Measurements from ENCODE around the gene DLGAP1.

DLGAP1 gene

DNA sequence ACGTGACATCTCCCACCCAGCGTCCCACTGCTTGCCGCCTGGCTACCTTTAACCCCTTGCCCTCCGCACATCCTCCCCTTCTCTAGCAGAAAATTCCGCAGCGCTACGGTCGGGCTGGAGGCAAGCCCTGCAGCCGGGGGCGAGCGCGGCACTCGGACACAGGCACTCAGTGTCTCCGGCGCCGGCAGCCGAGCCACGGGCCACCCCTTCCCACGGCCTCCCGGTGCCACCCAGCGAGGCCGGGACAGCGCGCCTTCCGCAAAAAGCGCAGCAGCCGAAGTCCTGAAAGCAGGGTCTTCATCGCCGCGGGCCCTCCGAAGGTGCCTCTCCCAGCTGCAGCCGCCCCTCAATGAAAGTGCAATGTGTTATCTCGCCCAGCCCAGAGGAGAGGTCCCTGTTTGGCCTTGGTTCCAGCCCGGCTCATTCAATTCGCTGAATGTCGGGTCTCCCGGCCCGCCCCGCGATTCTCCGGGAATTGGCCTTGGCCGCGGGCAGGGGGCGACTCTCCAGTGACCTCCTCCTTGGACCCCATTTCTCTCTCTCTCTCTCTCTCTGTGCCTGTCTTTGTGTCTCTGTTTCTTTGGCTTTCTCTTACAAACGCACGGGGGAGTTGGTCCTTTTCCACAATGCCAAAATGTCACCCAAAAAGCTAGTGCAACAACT lies 1.1 kb downstream of the DLGAP1 start:
- no peaks in the 10 kb centered on the region for H4K20me1 ChIP-seq (ENCODE audit: insufficient read depth, low read length)
- H3K9me3 ChIP-seq (ENCODE audit: insufficient read depth, low read length): no peaks in the 10 kb centered on the region
- H3K36me3 ChIP-seq (replicated peaks; ENCODE audit: low read depth, low read length): no peaks in the 10 kb centered on the region
- no peaks in the 10 kb centered on the region for H3K27me3 ChIP-seq (ENCODE audit: low read depth, low read length)
- H3K27ac ChIP-seq (ENCODE audit: low read length): no peak overlapping the region
- no peaks in the 10 kb centered on the region for H3K4me1 ChIP-seq (ENCODE audit: low read length)
- TF ChIP-seq EZH2phosphoT487 (IDR thresholded peaks at IDR 0.05; ENCODE audit: low read depth) (no peak), CTCF (IDR thresholded peaks at IDR 0.05; ENCODE audit: low read depth, low read length) (no peak)
- no peak overlapping the region for H3K4me3 ChIP-seq (ENCODE audit: low read length)
- H2AFZ ChIP-seq (ENCODE audit: low read depth, low read length): no peak overlapping the region
- no peak overlapping the region for H3K4me2 ChIP-seq (ENCODE audit: low read length)
- H3K79me2 ChIP-seq (ENCODE audit: low read length): no peaks in the 10 kb centered on the region
- no peak overlapping the region for H3K9ac ChIP-seq (ENCODE audit: low read length)

- no peaks in the 10 kb centered on the region for H3K27me3 ChIP-seq (ENCODE audit: low read depth, low read length)
- no peak for TF ChIP-seq CTCF (IDR thresholded peaks at IDR 0.05; ENCODE audit: low read depth, low read length)
- TF ChIP-seq EZH2phosphoT487 (IDR thresholded peaks at IDR 0.05; ENCODE audit: low read depth): no peak
- no peak overlapping the region for H3K4me2 ChIP-seq (ENCODE audit: low read length)
- H3K9me3 ChIP-seq (ENCODE audit: insufficient read depth, low read length): no peaks in the 10 kb centered on the region
- H3K4me1 ChIP-seq (ENCODE audit: low read length): no peaks in the 10 kb centered on the region
- H4K20me1 ChIP-seq (ENCODE audit: insufficient read depth, low read length): no peaks in the 10 kb centered on the region
- no peak overlapping the region for H3K4me3 ChIP-seq (ENCODE audit: low read length)
- H3K36me3 ChIP-seq (replicated peaks; ENCODE audit: low read depth, low read length): no peaks in the 10 kb centered on the region
- no peak overlapping the region for H3K9ac ChIP-seq (ENCODE audit: low read length)
- no peak overlapping the region for H3K27ac ChIP-seq (ENCODE audit: low read length)
- H3K79me2 ChIP-seq (ENCODE audit: low read length): no peaks in the 10 kb centered on the region
- no peak overlapping the region for H2AFZ ChIP-seq (ENCODE audit: low read depth, low read length)
Measured at GRCh38 chr18:4453567-4453873, 1.6 kb downstream of the DLGAP1 start.

DNA sequence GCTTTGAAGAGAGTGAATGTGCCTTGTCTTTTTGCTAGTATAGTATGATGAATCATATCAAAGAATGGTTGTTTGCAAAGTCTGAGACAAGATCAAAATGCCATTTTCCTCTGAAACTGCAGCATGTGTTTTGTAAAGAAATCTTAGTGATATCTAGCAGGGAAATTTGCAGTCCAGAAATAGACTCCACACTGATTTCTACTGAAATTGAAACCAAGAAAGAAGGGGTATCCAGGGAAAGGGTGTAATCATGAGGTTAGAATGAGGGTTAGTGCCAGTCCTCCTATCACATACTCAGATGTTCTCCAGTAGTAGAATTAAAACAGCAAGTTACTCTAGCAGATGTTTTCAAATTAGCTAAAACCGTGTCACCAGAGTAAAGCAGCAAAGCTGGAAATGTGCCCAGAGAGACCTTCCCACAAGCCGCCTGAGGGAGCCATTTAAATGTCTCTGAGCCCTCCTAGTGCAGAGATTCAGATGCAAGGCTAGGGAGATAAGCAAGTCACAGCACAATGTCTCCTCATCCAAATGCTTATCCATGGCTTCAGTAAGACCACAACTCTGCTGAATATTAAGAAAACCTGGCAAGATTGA lies 4.9 kb downstream of the DLGAP1 start:
- no peak overlapping the region for H3K4me3 ChIP-seq (ENCODE audit: low read length)
- H3K9ac ChIP-seq (ENCODE audit: low read length): no peak overlapping the region
- H3K4me2 ChIP-seq (ENCODE audit: low read length): no peak overlapping the region
- H3K79me2 ChIP-seq (ENCODE audit: low read length): no peaks in the 10 kb centered on the region
- no peaks in the 10 kb centered on the region for H3K36me3 ChIP-seq (replicated peaks; ENCODE audit: low read depth, low read length)
- no peak overlapping the region for H2AFZ ChIP-seq (ENCODE audit: low read depth, low read length)
- no peaks in the 10 kb centered on the region for H3K4me1 ChIP-seq (ENCODE audit: low read length)
- TF ChIP-seq EZH2phosphoT487 (IDR thresholded peaks at IDR 0.05; ENCODE audit: low read depth) (no peak), CTCF (IDR thresholded peaks at IDR 0.05; ENCODE audit: low read depth, low read length) (peak; percentile 17; the same call in 1 of the 2 replicates)
- no peaks in the 10 kb centered on the region for H4K20me1 ChIP-seq (ENCODE audit: insufficient read depth, low read length)
- H3K27me3 ChIP-seq (ENCODE audit: low read depth, low read length): no peaks in the 10 kb centered on the region
- no peaks in the 10 kb centered on the region for H3K9me3 ChIP-seq (ENCODE audit: insufficient read depth, low read length)
- H3K27ac ChIP-seq (ENCODE audit: low read length): no peak overlapping the region

- Histone ChIP-seq H3K9me3 (ENCODE audit: insufficient read depth, low read length) (no peaks in the 10 kb centered on the region), H3K79me2 (ENCODE audit: low read length) (no peaks in the 10 kb centered on the region)
Measured at GRCh38 chr18:4445902-4446301, 9.2 kb downstream of the DLGAP1 start.

More at GRCh38 chr18:4445902-4446301, 9.2 kb downstream of the DLGAP1 start:
- Histone ChIP-seq H2AFZ (ENCODE audit: low read depth, low read length) (no peak overlapping the region), H3K4me2 (ENCODE audit: low read length) (no peak overlapping the region), H3K27me3 (ENCODE audit: low read depth, low read length) (no peaks in the 10 kb centered on the region), H3K4me3 (ENCODE audit: low read length) (no peak overlapping the region), H3K36me3 (replicated peaks; ENCODE audit: low read depth, low read length) (no peaks in the 10 kb centered on the region), H3K4me1 (ENCODE audit: low read length) (no peaks in the 10 kb centered on the region), H4K20me1 (ENCODE audit: insufficient read depth, low read length) (no peaks in the 10 kb centered on the region), H3K27ac (ENCODE audit: low read length) (no peak overlapping the region), H3K9ac (ENCODE audit: low read length) (no peak overlapping the region)
- TF ChIP-seq EZH2phosphoT487 (IDR thresholded peaks at IDR 0.05; ENCODE audit: low read depth) (no peak), CTCF (IDR thresholded peaks at IDR 0.05; ENCODE audit: low read depth, low read length) (no peak)
